ENCODE results near the gene MRPL22. TPM values are rescaled to one million over a fixed set of nuclear protein-coding genes. Genes with fewer than 3 reads are reported as not detected.
A peak's percentile ranks its signal among the peaks of the same experiment; 100 is the strongest.
"Not testable (repeated sequence)": the region's sequence is repeated elsewhere in the genome, so short reads cannot be mapped to it uniquely, and the experiment has no call there.

The MRPL22 gene
- total and polyA plus RNA-seq, 10 donors = 11.8 to 55.0 (median 32.0) TPM

DNA sequence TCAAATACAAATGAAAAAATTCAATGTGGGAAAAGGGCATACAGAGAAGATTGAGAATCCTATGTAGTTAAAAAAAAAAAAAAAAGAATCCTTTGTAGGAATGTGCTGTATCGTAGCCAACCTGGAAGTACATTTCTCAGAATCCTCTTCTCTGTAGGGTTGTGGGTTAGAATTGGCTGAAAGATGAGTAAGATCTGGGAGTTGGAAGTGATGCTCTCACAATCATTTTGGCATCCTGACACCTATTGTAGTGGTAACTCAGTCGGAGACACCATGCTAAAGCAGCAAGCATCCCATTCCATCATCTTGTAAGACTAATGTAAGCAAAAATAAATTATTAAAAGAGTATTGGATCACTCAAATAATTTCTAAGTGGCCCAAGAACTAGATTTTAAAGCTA, 30.6 kb downstream of the MRPL22 start:
- peaks cover 0 to 10% (median 4%) of the 10 kb centered on the region in 8 donors for H3K9me3 ChIP-seq
- H3K4me3 ChIP-seq = no peak overlapping the region
- 87 to 93% (median 90%) methylated on average over 2 of the region's 2 CpGs for WGBS, 5 donors
- H3K27me3 ChIP-seq (replicated peaks in 1 of 7) = no peaks in the 10 kb centered on the region
- H3K36me3 ChIP-seq = peaks cover 0 to 46% (median 20%) of the 10 kb centered on the region in 6 donors
- H3K4me1 ChIP-seq = peaks cover 0 to 14% (median 0%) of the 10 kb centered on the region in 6 donors
- no peak for DNase-seq
- H3K27ac ChIP-seq = no peak overlapping the region
- intact Hi-C loops (cut with DNase I; ENCODE audit: low total_unique reads) = no loop called here
- TF ChIP-seq POLR2A (IDR thresholded peaks at IDR 0.05) = no peak
- TF ChIP-seq, protein P1, sequence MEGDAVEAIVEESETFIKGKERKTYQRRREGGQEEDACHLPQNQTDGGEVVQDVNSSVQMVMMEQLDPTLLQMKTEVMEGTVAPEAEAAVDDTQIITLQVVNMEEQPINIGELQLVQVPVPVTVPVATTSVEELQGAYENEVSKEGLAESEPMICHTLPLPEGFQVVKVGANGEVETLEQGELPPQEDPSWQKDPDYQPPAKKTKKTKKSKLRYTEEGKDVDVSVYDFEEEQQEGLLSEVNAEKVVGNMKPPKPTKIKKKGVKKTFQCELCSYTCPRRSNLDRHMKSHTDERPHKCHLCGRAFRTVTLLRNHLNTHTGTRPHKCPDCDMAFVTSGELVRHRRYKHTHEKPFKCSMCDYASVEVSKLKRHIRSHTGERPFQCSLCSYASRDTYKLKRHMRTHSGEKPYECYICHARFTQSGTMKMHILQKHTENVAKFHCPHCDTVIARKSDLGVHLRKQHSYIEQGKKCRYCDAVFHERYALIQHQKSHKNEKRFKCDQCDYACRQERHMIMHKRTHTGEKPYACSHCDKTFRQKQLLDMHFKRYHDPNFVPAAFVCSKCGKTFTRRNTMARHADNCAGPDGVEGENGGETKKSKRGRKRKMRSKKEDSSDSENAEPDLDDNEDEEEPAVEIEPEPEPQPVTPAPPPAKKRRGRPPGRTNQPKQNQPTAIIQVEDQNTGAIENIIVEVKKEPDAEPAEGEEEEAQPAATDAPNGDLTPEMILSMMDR (IDR thresholded peaks at IDR 0.05 in 8 of 11, conservative IDR thresholded peaks at IDR 0.05 in 3 of 11) = no peak
- TF ChIP-seq POLR2AphosphoS5 (IDR thresholded peaks at IDR 0.05) = no peak

DNA sequence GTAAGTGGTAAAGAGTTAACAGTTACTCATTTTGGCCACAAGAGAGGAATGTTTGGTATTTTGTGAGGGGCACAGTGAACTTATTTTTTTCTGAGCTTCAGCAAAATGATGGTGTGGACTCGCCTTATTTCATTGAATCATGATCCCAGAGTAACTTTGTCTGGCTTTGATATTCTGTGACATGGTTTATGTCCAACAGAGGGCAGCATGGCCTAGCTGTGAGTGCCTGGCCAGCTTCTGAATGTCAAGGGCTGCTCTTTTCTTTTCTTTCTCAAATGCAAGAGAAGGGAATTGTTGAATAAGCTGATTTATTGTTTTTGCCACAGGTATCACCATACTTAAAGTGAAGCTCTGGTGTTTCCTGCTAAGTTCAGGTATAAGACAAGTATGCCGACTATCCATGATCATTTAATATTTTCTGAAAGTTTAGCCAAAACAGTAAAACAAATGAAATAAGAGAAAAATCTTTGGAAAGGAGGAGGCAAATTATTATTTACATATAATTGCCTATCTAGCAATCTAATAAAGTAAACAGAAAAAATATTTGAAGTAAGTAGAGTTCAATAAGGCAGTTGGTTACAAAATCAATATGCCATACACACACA, 31.7 kb downstream of the MRPL22 start:
- WGBS, 5 donors = 79 to 91% (median 84%) methylated on average over 2 of the region's 2 CpGs
- TF ChIP-seq, protein P1 (IDR thresholded peaks at IDR 0.05 in 8 of 11, conservative IDR thresholded peaks at IDR 0.05 in 3 of 11) = peak in 5 of 11 experiments; percentile 27 to 41 (median 39)
- TF ChIP-seq POLR2A (IDR thresholded peaks at IDR 0.05) = no peak
- no peak overlapping the region for H3K4me3 ChIP-seq
- DNase-seq = no peak
- H3K27me3 ChIP-seq (replicated peaks in 1 of 7) = no peaks in the 10 kb centered on the region
- H3K36me3 ChIP-seq = peaks cover 0 to 35% (median 13%) of the 10 kb centered on the region in 6 donors
- H3K4me1 ChIP-seq = peaks cover 0 to 5% (median 0%) of the 10 kb centered on the region in 6 donors
- no peak overlapping the region for H3K27ac ChIP-seq
- intact Hi-C loops (cut with DNase I; ENCODE audit: low total_unique reads) = no loop called here
- H3K9me3 ChIP-seq = peaks cover 0 to 10% (median 4%) of the 10 kb centered on the region in 8 donors

DNA sequence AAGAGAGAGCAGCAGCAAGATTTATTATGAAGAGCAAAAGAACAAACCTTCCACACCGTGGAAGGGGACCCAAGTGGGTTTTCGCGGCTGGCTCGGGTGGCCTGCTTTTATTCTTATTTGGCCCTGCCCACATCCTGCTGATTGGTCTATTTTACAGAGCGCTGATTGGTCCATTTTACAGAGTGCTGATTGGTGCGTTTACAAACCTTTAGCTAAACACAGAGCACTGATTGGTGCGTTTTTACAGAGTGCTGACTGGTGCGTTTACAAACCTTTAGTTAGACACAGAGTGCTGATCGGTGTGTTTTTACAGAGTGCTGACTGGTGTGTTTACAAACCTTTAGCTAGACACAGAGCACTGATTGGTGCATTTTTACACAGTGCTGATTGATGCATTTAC, 35.2 kb downstream of the MRPL22 start:
- H3K36me3 ChIP-seq; H3K4me1 ChIP-seq; H3K27ac ChIP-seq; H3K27me3 ChIP-seq (replicated peaks in 1 of 7); H3K9me3 ChIP-seq; H3K4me3 ChIP-seq; DNase-seq; intact Hi-C loops (cut with DNase I; ENCODE audit: low total_unique reads): not testable (repeated sequence)
- WGBS, 5 donors = 92 to 99% (median 96%) methylated on average over 9 of the region's 9 CpGs

DNA sequence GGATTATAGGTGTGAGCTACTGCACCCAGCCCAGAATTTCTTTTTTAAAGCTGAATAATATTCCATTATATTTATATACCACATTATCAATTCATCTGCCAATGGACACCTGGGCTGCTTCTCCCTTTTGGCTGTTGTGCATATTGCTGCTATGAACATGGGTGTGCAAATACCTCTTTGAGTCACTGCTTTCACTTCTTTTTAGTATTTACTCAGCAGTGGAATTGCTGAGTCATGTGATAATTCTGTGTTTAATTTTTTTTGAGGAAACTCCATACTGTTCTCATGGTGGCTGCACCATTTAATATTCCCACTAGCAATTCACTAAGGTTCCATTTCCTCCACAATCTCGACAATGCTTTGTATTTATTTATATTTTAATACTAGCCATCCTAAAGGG, 36.5 kb downstream of the MRPL22 start:
- no peaks in the 10 kb centered on the region for H3K27me3 ChIP-seq (replicated peaks in 1 of 7)
- no peak overlapping the region for H3K27ac ChIP-seq
- H3K9me3 ChIP-seq = peaks cover 0 to 10% (median 4%) of the 10 kb centered on the region in 8 donors
- DNase-seq = no peak
- no peak overlapping the region for H3K4me3 ChIP-seq
- no peaks in the 10 kb centered on the region for H3K4me1 ChIP-seq
- no peak for TF ChIP-seq POLR2A (IDR thresholded peaks at IDR 0.05)
- TF ChIP-seq, protein P1 (IDR thresholded peaks at IDR 0.05 in 8 of 11, conservative IDR thresholded peaks at IDR 0.05 in 3 of 11) = no peak
- no peak for TF ChIP-seq POLR2AphosphoS5 (IDR thresholded peaks at IDR 0.05)
- intact Hi-C loops (cut with DNase I; ENCODE audit: low total_unique reads) = no loop called here
- WGBS, 5 donors = 53 to 68% (median 60%) methylated on average over 1 of the region's 1 CpG
- H3K36me3 ChIP-seq = peaks cover 0 to 8% (median 0%) of the 10 kb centered on the region in 6 donors

DNA sequence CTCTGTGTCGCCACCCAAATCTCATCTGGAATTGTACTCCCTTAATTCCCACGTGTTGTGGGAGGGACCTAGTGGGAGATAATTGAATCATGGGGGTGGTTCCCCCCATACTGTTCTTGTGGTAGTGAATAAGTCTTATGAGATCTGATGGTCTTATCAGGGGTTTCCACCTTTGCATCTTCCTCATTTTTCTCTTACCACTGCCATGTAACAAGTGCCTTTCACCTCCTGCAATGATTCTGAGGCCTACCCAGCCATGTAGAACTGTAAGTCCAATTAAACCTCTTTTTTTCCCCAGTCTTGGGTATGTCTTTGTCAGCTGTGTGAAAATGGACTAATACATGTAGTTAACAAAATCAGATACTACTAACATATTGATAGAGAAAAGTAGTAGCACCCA, 37.4 kb downstream of the MRPL22 start:
- DNase-seq; H3K4me3 ChIP-seq; H3K27me3 ChIP-seq (replicated peaks in 1 of 7); H3K4me1 ChIP-seq; H3K9me3 ChIP-seq; intact Hi-C loops (cut with DNase I; ENCODE audit: low total_unique reads); H3K27ac ChIP-seq; H3K36me3 ChIP-seq: not testable (repeated sequence)
- WGBS, 5 donors = 72 to 94% (median 86%) methylated on average over 2 of the region's 2 CpGs
